DMS53 treated with DMSO at 0.1 percent for 48 hours (cell line): ENCODE measurements around the gene PRDM10.
"Not testable (repeated sequence)": the region's sequence is repeated elsewhere in the genome, so short reads cannot be mapped to it uniquely, and the experiment has no call there.

Experiments
- DNase-seq: peaks from one replicate; lab custom pipeline; 2025; ENCODE audit not compliant: unreplicated experiment; lab: John Stamatoyannopoulos, UW

Gene PRDM10

GRCh38 chr11:129896062-129896461 lies 106.6 kb downstream of the PRDM10 start:
- DNase-seq: peak; percentile 36

DNA sequence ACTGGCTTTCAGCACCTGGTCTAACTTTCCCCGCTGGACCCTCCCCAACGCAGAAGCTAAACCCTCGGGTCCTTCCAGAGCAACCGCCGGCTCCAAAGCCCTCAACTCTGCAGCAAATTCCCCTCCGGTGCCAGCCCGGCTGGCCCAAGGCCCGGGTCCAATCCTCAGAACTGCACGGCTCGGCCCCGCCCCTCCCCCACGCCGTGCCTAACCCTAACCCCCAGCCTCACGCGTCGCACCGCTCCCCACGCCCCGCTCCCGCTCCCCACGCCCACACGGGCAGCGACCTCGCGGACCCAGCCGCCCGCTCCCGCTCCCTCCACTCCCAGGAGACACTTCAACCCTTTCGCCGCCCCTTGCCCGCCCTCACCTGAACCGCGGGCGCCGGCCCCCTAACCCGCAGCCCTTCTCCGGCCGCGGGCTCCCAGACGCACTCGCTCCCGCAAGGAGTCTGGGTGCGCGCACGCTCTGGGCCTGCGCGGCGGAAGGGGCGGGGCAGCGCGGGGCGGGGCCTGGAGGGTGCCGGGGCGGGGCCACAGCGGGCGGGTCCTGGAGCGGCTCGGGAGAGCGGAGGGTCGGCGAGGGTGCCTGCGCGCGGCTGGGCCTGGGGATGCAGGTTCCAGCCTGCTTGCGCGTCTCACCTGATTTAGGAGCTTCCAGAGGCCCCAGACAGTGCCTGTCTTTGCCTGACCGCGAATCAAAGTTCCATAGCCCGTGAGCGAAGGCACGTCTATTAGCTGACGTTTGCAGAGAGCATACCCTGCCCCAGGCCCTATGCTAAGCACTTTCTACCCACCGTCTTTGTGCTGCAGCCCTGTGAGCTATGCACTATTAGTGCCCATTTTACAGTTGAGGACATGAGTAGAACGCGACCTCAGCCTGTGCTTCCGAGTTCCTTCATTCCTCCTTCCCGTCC lies 107.3 kb downstream of the PRDM10 start, which contains the start of gene NFRKB:
NFRKB (minus strand) TSS at position 453 of the 916 bp plus-strand sequence. CDS start 2,729 bp downstream, outside the sequence.
- peak; percentile 79 for DNase-seq

DNA sequence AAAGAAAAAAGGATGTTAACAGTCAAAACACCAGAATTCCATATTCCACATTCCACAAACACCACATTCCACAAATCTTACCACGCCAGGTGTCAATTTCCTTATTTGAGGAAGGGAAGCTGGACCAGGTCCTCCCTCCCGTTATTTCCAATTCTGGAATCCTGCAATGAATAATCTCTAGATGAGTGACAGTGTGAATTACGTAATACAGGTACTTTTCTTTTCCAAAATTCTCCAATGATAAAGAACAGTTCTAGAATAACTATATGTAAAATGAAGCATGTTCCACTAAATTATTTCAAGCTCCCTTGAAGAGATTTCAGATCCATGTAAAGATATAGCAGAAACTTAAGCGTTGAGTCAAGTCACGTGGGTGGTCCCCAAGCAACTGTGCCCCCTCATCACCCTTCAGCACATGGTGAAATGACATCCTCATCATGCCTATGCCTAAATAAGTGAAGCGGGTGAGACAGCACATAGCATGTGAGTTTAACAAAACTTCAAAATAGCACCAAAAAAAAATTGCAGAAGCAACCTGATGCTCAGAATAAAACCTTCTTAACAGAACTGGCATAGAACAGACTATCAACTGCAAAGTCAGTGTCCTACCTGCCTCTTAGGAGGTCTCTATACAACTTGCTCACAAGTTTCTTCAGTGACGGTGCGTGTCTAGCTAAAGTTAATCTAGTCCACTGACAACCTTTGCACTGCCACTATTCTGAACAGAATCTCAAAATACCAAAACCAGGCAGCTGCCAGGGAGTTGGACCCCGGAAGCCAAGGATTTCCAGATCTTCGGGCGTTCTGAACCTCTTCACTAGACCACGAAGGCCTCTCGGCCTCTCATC lies 108.1 kb downstream of the PRDM10 start:
- no peak for DNase-seq

GRCh38 chr11:129888451-129888850 lies 114.2 kb downstream of the PRDM10 start:
- no peak for DNase-seq

- no peak for DNase-seq
Measured at GRCh38 chr11:129885381-129885780, 117.3 kb downstream of the PRDM10 start.

GRCh38 chr11:129884581-129884980 lies 118.1 kb downstream of the PRDM10 start:
- DNase-seq: no peak

DNA sequence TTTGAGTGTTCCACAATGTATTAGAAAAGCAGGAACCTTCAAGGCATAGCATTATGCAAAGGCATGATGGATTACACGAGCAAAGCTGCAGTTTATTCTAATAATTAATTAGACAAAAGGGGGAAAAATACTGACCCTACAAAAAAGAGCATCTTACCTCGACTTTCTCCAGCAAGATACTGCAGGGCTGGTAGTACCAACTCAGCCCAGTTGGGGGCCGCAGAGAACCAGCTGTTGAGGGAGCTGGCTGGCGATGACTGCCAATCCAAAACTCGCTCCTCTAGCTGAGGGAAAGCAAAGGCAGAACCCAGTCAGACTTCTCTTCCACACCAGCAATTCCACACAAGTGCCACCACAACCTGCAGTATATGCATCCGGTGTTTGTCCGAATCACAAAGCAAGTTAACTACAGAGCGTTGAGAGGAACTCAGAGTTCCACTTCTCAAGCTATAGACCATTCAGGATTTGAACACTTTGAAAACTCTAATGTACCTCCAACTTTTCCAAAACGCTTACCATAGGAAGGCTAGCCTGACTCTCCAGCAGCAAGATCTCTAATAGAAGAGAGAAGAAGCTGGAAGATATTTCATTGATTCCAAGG lies 121.0 kb downstream of the PRDM10 start:
- DNase-seq: peak; percentile 37

- DNase-seq: no peak
Measured at GRCh38 chr11:129880311-129880710, 122.3 kb downstream of the PRDM10 start.

GRCh38 chr11:129871914-129872313 lies 130.7 kb downstream of the PRDM10 start:
- DNase-seq: no peak

- DNase-seq: not testable (repeated sequence)
Measured at GRCh38 chr11:129868626-129869025, 134.0 kb downstream of the PRDM10 start.

DNA sequence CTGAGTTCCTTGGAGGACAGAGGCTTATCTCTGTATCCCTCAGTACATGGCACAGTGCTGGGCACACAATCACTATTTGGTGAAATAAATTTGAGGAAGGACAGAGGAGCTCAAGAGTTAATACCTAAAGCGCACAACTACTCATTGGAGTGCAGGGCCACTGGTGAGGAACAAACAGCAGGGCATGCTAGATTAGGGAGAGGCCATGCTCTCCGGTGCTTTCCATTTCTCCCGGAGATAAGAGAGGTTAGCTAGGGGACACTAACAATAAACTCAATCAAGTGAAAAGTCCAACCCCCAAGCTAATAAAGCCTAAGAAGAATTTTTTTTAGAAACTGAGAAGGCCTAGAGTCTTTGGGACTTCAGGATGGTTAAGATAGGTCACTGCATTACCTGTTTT lies 136.3 kb downstream of the PRDM10 start:
- no peak for DNase-seq

DNA sequence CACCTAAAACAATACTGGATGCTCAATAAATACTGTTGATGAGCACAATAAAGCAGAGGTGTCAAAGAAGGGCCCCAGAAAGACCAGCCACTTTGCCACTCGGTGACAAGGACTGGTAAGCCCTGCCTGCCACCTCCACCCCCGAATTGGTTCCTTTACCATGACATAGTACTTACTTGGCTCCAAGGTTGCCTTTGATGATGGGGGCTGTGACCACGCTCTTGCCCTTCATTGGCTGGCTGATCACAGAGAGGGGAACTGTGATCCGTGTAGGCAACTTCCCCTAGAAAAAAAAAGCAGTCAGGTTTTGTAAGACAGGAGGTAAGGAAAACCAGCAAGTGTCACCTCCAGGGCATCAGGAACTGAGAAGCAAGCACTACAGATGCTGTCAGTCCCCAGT lies 136.9 kb downstream of the PRDM10 start:
- DNase-seq: no peak

GRCh38 chr11:129864811-129865210 lies 137.8 kb downstream of the PRDM10 start:
- DNase-seq: no peak

- no peak for DNase-seq
Measured at GRCh38 chr11:129861702-129862522, 140.7 kb downstream of the PRDM10 start.

DNA sequence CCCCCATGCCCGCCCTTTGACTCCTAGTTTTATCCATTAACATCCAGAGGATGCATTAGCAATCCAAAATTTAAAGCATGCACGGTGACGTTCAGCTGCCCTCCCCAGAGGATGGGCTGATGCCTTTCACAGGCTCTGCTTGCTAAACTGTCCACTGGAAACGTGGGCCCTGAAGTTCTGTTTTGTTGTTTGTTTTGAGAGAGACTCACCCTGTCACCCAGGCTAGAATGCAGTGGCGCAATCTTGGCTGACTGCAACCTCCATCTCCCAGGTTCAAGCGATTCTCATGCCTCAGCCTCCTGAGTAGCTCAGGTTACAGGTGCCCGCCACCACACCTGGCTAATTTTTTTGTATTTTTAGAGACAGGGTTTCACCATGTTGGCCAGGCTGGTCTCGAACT lies 146.6 kb downstream of the PRDM10 start:
- no peak for DNase-seq

- DNase-seq: no peak
Measured at GRCh38 chr11:129855086-129855485, 147.5 kb downstream of the PRDM10 start.

GRCh38 chr11:129854232-129854805 lies 148.3 kb downstream of the PRDM10 start:
- DNase-seq: peak; percentile 47

GRCh38 chr11:129853518-129854231 lies 149.0 kb downstream of the PRDM10 start:
- DNase-seq: peak; percentile 93

DNA sequence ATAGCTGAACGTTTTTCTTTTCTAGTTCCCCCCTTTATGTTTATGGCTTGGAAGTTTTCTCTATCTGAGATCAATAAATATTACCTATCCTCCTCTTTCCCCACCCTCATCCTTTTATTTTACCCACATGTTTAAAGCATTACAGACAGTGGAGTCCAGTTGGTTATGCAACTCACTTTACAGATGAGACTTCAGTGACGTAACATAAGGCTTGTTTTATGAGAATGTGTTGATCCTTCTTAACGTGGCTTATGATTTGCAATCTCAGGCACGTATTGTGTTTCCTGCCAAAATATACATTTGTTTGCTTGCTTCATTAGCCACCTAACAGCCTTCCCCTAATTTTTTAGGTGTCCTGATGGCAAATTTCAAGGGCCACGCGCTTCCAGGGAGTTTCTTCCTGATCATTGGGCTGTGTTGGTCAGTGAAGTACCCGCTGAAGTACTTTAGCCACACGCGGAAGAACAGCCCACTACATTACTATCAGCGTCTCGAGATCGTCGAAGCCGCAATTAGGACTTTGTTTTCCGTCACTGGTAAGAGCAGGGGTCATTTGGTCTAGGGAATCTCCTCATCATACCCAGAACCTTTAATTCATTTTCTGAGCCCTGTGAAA lies 150.4 kb downstream of the PRDM10 start:
- no peak for DNase-seq
